GM23248 (cell line): ENCODE data around the gene CACNA2D1.

ENCODE experiments used
- EZH2 ChIP-seq: fragments of 200-600 bp; sonication (generic); IDR thresholded peaks from 2 replicates; pipeline ENCODE4 v1.6.1; 2018; ENCODE audit warnings: antibody characterized with exemption, mild to moderate bottlenecking; ENCODE audit not compliant: insufficient read depth, poor library complexity, severe bottlenecking
- EZH2phosphoT487 ChIP-seq: fragments of 200-600 bp; sonication (generic); IDR thresholded peaks from 2 replicates; pipeline ENCODE4 v1.6.1; 2018; ENCODE audit warnings: antibody characterized with exemption, moderate library complexity, mild to moderate bottlenecking, low read depth; ENCODE audit not compliant: insufficient read depth

DNA sequence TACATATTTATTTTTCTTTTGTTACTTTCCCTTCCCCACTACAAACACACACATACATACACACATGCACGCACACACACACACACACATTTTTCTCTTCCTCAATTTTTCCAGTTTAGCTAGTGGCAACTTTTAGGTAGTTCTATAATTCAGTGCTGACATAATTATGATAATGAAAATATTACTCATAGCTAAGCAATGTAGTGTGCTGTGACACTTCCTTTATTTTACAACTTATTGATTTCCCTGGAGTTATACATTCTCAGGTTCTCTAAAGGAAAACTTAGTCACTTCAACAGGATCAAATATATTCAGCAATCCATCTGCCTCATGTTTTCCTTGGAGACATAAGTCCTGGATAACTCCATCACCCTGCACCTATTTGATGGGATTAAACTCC lies 151.6 kb downstream of the CACNA2D1 start:
- no peak for TF ChIP-seq EZH2
- TF ChIP-seq EZH2phosphoT487 = no peak
